DMS79 treated with DMSO at 0.1 percent for 48 hours (cell line): ENCODE measurements around the gene LRRK2.
"Not testable (repeated sequence)": the region's sequence is repeated elsewhere in the genome, so short reads cannot be mapped to it uniquely, and the experiment has no call there.

ENCODE experiments used
- DNase-seq: peaks from one replicate; lab custom pipeline; 2025; lab: John Stamatoyannopoulos, UW

The LRRK2 gene

GRCh38 chr12:40224439-40225291, at the start of gene LRRK2:
Gene LRRK2 (plus strand): TSS chr12:40224997. CDS start chr12:40225132, 135 bp downstream.
- no peak for DNase-seq

GRCh38 chr12:40175045-40175444, 49.8 kb upstream of the LRRK2 start:
- no peak for DNase-seq

- DNase-seq = no peak
These were observed 49.3 kb upstream of the LRRK2 start for GRCh38 chr12:40175489-40175888.

GRCh38 chr12:40178701-40179100, 46.1 kb upstream of the LRRK2 start:
- DNase-seq = no peak

GRCh38 chr12:40181490-40181889, 43.3 kb upstream of the LRRK2 start:
- no peak for DNase-seq

- no peak for DNase-seq
These were observed 41.1 kb upstream of the LRRK2 start for GRCh38 chr12:40183715-40184114.

GRCh38 chr12:40184493-40185302, 40.1 kb upstream of the LRRK2 start:
- DNase-seq = no peak

- no peak for DNase-seq
These were observed 39.5 kb upstream of the LRRK2 start for GRCh38 chr12:40185303-40185693.

GRCh38 chr12:40188558-40189320, 36.1 kb upstream of the LRRK2 start:
- no peak for DNase-seq

GRCh38 chr12:40192704-40193255, 32.0 kb upstream of the LRRK2 start:
- DNase-seq = no peak

- DNase-seq = no peak
These were observed 30.0 kb upstream of the LRRK2 start for GRCh38 chr12:40194846-40195245.

- no peak for DNase-seq
These were observed 27.2 kb upstream of the LRRK2 start for GRCh38 chr12:40197590-40197989.

- no peak for DNase-seq
These were observed 26.2 kb upstream of the LRRK2 start for GRCh38 chr12:40198601-40199000.

- DNase-seq = no peak
These were observed 22.4 kb upstream of the LRRK2 start for GRCh38 chr12:40202095-40203059.

GRCh38 chr12:40203060-40203430, 21.8 kb upstream of the LRRK2 start:
- no peak for DNase-seq

- no peak for DNase-seq
These were observed 20.5 kb upstream of the LRRK2 start for GRCh38 chr12:40204337-40204736.

- DNase-seq = no peak
These were observed 17.2 kb upstream of the LRRK2 start for GRCh38 chr12:40207551-40207950.

- no peak for DNase-seq
These were observed 15.9 kb upstream of the LRRK2 start for GRCh38 chr12:40208707-40209446.

GRCh38 chr12:40209886-40210285, 14.9 kb upstream of the LRRK2 start:
- DNase-seq = no peak

- DNase-seq = not testable (repeated sequence)
These were observed 13.6 kb upstream of the LRRK2 start for GRCh38 chr12:40211186-40211585.
